ENCODE data around the gene KIF23.

Gene KIF23

DNA sequence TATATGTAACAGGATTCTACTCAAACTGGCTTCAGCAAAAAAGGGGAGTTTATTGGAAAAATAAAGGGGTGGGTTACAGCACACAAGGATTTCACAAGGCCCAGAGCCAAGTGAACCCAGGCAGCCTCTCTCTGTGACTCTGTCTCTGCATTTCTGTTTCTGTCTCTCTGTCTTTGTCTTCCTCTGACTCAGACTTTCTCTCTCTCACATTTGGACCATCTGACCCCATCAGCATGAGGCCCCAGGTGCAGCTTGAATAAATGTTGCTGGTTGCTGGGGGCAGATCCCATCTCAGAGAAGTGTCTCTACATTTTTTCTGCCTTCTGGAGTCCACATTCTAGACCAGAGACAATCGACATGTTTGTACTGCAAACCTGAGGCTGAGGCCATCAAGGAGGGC lies 83.5 kb downstream of the KIF23 start:
- no peak for DNase-seq

All from NCI-H1694 treated with DMSO at 0.1 percent for 48 hours (cell line).